ENCODE data around the gene CKS1B. TPM values are rescaled to one million over a fixed set of nuclear protein-coding genes. Genes with fewer than 3 reads are reported as not detected.

CKS1B gene
- total RNA-seq, 1 experiment from 2014 or later: 258 TPM

DNA sequence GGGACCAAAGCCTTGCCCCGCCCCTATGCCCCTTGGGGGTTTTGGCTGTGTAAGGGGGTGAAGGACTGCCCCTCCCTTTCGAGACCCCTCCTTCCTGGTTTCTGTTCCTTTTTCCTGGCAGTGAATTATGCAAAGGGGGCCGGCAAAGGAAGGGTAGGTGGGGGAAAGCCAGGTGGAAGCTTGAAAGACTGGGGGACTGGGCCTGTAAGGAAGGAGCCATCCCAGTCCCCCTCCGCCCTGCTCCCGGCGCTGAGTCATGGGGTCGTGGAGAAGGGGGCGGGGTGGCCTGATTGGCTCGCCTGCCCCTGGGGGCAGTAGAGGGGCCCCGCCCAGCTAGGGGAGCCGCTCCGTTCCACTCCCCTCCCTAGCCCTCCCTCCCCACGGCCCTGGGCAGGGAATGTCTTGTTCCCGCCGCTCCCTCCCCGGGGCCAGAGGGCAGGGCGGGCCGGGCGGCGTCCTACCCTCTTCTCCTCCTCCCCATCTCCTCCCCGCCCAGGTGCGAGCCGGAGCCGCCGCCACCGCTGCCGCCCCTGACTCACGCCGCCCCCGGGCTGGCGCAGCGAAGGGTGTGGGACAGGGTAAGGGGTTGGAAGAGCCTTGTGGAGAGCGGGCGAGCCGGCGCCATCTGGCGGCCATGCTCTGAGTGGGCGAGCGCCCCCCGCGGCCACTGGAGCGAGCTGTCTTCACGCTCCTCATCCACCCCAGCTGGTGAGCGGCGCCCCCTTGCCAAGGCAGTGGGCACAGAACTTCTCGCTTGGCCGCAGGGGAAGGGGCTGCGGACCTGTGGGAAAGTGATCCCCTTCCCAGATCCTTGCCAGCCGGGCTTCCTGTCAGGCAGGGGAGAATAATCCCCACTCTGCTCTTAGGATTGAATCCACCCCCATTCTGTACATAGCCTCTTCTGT is 42.8 kb downstream of the CKS1B start:
- ChIA-PET POLR2A (interaction anchor here (0.6 to 3.5 kb wide), 16 partner anchors 12 to 1151 kb away, joined by 3 to 28 read pairs (median 4); partner anchors contain the start of genes ADAM15, CHRNB2, FLAD1 and LENEP), CTCF (interaction anchor here (0.6 to 6.8 kb wide), 51 partner anchors 9 to 396 kb away, joined by 3 to 79 read pairs (median 6); partner anchors contain the start of genes ADAM15, DCST1, DCST2 and EFNA3)
- peak; percentile 88 for ATAC-seq
- Mint-ChIP-seq H3K36me3 (peaks cover 8% of the 10 kb centered on the region; the same call in 1 of the 2 replicates), H3K27ac (peak overlapping the region; percentile 70), H3K4me1 (peaks cover 46% of the 10 kb centered on the region), H3K27me3 (ENCODE audit: low read depth) (peaks cover 4% of the 10 kb centered on the region; the same call in 1 of the 2 replicates), H3K9me3 (no peaks in the 10 kb centered on the region), H3K4me3 (peak overlapping the region; percentile 62)
- DNase-seq (ENCODE audit: low spot score): peak; percentile 93
- TF ChIP-seq, protein P1, sequence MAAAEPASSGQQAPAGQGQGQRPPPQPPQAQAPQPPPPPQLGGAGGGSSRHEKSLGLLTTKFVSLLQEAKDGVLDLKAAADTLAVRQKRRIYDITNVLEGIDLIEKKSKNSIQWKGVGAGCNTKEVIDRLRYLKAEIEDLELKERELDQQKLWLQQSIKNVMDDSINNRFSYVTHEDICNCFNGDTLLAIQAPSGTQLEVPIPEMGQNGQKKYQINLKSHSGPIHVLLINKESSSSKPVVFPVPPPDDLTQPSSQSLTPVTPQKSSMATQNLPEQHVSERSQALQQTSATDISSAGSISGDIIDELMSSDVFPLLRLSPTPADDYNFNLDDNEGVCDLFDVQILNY (CRISPR knock-in tag; IDR thresholded peaks at IDR 0.05): peak; percentile 93
- TF ChIP-seq NR2C2 (CRISPR knock-in tag; IDR thresholded peaks at IDR 0.05) (no peak), ZNF416 (CRISPR knock-in tag; IDR thresholded peaks at IDR 0.05) (no peak), NFATC4 (CRISPR knock-in tag; IDR thresholded peaks at IDR 0.05) (peak; percentile 23; the same call in 1 of the 2 replicates), FOXP1 (CRISPR knock-in tag; IDR thresholded peaks at IDR 0.05; ENCODE audit: borderline replicate concordance) (peak; percentile 94), ZNF317 (CRISPR knock-in tag; IDR thresholded peaks at IDR 0.05; ENCODE audit: borderline replicate concordance, low read depth) (0 out of 2 replicates have a peak, but pooled peaks have one; percentile 19), NR1H2 (CRISPR knock-in tag; IDR thresholded peaks at IDR 0.05) (no peak), PRRX2 (CRISPR knock-in tag; IDR thresholded peaks at IDR 0.05) (no peak), KAT7 (CRISPR knock-in tag; IDR thresholded peaks at IDR 0.05; ENCODE audit: borderline replicate concordance) (peak; percentile 90; the same call in 1 of the 2 replicates), ZNF671 (CRISPR knock-in tag; IDR thresholded peaks at IDR 0.05) (no peak), OVOL2 (CRISPR knock-in tag; IDR thresholded peaks at IDR 0.05; ENCODE audit: borderline replicate concordance) (no peak), GRHL2 (CRISPR knock-in tag; IDR thresholded peaks at IDR 0.05; ENCODE audit: insufficient replicate concordance, severe bottlenecking) (no peak), ZNF219 (CRISPR knock-in tag; IDR thresholded peaks at IDR 0.05; ENCODE audit: borderline replicate concordance) (no peak), HMGA2 (CRISPR knock-in tag; IDR thresholded peaks at IDR 0.05) (no peak), ESRRA (CRISPR knock-in tag; IDR thresholded peaks at IDR 0.05; ENCODE audit: borderline replicate concordance) (no peak), JAZF1 (CRISPR knock-in tag; IDR thresholded peaks at IDR 0.05) (no peak), GTF2I (CRISPR knock-in tag; conservative IDR thresholded peaks at IDR 0.05) (no peak)
- TF ChIP-seq, protein P2, sequence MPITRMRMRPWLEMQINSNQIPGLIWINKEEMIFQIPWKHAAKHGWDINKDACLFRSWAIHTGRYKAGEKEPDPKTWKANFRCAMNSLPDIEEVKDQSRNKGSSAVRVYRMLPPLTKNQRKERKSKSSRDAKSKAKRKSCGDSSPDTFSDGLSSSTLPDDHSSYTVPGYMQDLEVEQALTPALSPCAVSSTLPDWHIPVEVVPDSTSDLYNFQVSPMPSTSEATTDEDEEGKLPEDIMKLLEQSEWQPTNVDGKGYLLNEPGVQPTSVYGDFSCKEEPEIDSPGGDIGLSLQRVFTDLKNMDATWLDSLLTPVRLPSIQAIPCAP (CRISPR knock-in tag; IDR thresholded peaks at IDR 0.05): 0 out of 2 replicates have a peak, but pooled peaks have one; percentile 23
- TF ChIP-seq, protein P3, sequence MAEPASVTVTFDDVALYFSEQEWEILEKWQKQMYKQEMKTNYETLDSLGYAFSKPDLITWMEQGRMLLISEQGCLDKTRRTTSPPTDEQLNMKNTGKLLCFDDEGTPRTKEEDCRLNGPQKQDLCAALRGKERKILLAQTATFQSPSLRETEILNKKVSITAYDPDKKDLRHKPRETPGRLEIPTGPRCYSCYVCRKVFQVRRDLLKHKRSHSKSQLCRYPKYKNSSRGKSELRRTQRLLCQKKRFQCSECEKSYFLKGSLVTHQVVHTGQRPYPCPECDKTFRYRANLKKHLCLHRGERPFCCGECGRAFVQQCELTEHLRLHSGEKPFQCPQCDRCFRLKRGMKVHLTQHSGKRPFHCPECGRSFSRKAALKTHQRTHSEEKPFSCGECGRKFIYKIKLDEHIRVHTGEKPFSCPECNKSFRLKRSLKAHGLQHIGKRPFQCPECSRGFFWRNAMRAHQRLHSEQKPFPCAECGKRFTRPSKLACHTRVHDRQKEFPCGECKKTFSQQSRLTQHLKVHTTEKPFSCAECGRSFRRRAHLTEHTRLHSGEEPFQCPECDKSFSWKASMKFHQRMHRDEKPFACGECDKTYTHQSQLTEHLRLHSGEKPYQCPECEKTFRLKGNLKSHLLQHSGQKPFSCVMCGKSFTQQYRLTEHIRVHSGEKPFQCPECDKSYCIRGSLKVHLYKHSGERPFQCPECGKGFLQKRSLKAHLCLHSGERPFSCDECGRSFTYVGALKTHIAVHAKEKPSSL (CRISPR knock-in tag; conservative IDR thresholded peaks at IDR 0.05): no peak
- TF ChIP-seq, protein P4, sequence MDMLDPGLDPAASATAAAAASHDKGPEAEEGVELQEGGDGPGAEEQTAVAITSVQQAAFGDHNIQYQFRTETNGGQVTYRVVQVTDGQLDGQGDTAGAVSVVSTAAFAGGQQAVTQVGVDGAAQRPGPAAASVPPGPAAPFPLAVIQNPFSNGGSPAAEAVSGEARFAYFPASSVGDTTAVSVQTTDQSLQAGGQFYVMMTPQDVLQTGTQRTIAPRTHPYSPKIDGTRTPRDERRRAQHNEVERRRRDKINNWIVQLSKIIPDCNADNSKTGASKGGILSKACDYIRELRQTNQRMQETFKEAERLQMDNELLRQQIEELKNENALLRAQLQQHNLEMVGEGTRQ (CRISPR knock-in tag; IDR thresholded peaks at IDR 0.05): peak; percentile 26; the same call in 1 of the 2 replicates
- TF ChIP-seq, protein P5, sequence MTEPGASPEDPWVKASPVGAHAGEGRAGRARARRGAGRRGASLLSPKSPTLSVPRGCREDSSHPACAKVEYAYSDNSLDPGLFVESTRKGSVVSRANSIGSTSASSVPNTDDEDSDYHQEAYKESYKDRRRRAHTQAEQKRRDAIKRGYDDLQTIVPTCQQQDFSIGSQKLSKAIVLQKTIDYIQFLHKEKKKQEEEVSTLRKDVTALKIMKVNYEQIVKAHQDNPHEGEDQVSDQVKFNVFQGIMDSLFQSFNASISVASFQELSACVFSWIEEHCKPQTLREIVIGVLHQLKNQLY (CRISPR knock-in tag; IDR thresholded peaks at IDR 0.05): no peak
- TF ChIP-seq, protein P6, sequence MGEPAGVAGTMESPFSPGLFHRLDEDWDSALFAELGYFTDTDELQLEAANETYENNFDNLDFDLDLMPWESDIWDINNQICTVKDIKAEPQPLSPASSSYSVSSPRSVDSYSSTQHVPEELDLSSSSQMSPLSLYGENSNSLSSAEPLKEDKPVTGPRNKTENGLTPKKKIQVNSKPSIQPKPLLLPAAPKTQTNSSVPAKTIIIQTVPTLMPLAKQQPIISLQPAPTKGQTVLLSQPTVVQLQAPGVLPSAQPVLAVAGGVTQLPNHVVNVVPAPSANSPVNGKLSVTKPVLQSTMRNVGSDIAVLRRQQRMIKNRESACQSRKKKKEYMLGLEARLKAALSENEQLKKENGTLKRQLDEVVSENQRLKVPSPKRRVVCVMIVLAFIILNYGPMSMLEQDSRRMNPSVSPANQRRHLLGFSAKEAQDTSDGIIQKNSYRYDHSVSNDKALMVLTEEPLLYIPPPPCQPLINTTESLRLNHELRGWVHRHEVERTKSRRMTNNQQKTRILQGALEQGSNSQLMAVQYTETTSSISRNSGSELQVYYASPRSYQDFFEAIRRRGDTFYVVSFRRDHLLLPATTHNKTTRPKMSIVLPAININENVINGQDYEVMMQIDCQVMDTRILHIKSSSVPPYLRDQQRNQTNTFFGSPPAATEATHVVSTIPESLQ (CRISPR knock-in tag; IDR thresholded peaks at IDR 0.05): no peak
- TF ChIP-seq, protein P7, sequence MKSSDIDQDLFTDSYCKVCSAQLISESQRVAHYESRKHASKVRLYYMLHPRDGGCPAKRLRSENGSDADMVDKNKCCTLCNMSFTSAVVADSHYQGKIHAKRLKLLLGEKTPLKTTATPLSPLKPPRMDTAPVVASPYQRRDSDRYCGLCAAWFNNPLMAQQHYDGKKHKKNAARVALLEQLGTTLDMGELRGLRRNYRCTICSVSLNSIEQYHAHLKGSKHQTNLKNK (CRISPR knock-in tag; IDR thresholded peaks at IDR 0.05): no peak
- TF ChIP-seq, protein P8, sequence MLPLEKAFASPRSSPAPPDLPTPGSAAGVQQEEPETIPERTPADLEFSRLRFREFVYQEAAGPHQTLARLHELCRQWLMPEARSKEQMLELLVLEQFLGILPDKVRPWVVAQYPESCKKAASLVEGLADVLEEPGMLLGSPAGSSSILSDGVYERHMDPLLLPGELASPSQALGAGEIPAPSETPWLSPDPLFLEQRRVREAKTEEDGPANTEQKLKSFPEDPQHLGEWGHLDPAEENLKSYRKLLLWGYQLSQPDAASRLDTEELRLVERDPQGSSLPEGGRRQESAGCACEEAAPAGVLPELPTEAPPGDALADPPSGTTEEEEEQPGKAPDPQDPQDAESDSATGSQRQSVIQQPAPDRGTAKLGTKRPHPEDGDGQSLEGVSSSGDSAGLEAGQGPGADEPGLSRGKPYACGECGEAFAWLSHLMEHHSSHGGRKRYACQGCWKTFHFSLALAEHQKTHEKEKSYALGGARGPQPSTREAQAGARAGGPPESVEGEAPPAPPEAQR (CRISPR knock-in tag; IDR thresholded peaks at IDR 0.05): no peak
- TF ChIP-seq, protein P9, sequence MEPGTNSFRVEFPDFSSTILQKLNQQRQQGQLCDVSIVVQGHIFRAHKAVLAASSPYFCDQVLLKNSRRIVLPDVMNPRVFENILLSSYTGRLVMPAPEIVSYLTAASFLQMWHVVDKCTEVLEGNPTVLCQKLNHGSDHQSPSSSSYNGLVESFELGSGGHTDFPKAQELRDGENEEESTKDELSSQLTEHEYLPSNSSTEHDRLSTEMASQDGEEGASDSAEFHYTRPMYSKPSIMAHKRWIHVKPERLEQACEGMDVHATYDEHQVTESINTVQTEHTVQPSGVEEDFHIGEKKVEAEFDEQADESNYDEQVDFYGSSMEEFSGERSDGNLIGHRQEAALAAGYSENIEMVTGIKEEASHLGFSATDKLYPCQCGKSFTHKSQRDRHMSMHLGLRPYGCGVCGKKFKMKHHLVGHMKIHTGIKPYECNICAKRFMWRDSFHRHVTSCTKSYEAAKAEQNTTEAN (CRISPR knock-in tag; IDR thresholded peaks at IDR 0.05): peak; percentile 71; the same call in 1 of the 2 replicates
